Caco-2 (cell line): Measurements from ENCODE around the gene OTOS. TPM values are rescaled to one million over a fixed set of nuclear protein-coding genes. Genes with fewer than 3 reads are reported as not detected.

Source experiments
- BruUV-seq: library from RNA; stranded (reverse); fragments of 400-500 nt; replicated peaks from 2 replicates; lab custom pipeline; 2021; lab: Mats Ljungman, UMichigan
- CTCF ChIA-PET: fragments of 300-600 bp; sonication (Branson Sonifier 250); formaldehyde crosslinking; loops from one replicate; lab custom pipeline; 2022; ENCODE audit warnings: antibody characterized with exemption; lab: Charles Lee
- POLR2A ChIA-PET: fragments of 300-600 bp; sonication (Branson Sonifier 250); formaldehyde crosslinking; loops from one replicate; lab custom pipeline; 2022; ENCODE audit warnings: antibody characterized with exemption; lab: Charles Lee
- DNase-seq, 2 experiments: peaks; one replicate each; pipeline versions ENCODE4 v3.0.0 to v3.0.0-alpha.2; 2020 to 2022
- H3K27me3 ChIP-seq: replicated peaks from 2 replicates; pipeline ENCODE4 v1.6.0; 2011; ENCODE audit warnings: low read length; ENCODE audit not compliant: control insufficient read depth, insufficient read depth
- H3K36me3 ChIP-seq: 2 replicates; pipeline ENCODE4 v1.5.1; 2011; ENCODE audit warnings: low read length; ENCODE audit not compliant: control insufficient read depth, insufficient read depth
- H3K4me1 ChIP-seq: fragments of 250-450 bp; sonication (Bioruptor Pico); 2 replicates; pipeline ENCODE4 v1.5.1; 2020; ENCODE audit warnings: mild to moderate bottlenecking
- H3K4me3 ChIP-seq: 2 replicates; pipeline ENCODE4 v1.5.1; 2011; ENCODE audit warnings: low read depth, mild to moderate bottlenecking, control low read depth, low read length
- H3K9me3 ChIP-seq: fragments of 250-450 bp; sonication (Bioruptor Pico); 2 replicates; pipeline ENCODE4 v1.5.1; 2020; ENCODE audit warnings: mild to moderate bottlenecking, moderate library complexity
- H3K27ac Mint-ChIP-seq: one replicate; pipeline ENCODE4 v1.8.0; 2022; ENCODE audit warnings: mixed read lengths; ENCODE audit not compliant: unreplicated experiment
- H3K27me3 Mint-ChIP-seq: one replicate; pipeline ENCODE4 v1.8.0; 2022; ENCODE audit warnings: mixed read lengths; ENCODE audit not compliant: insufficient read depth, unreplicated experiment
- H3K36me3 Mint-ChIP-seq: one replicate; pipeline ENCODE4 v1.8.0; 2022; ENCODE audit warnings: mild to moderate bottlenecking, mixed read lengths; ENCODE audit not compliant: insufficient read depth, unreplicated experiment
- H3K4me1 Mint-ChIP-seq: one replicate; pipeline ENCODE4 v1.8.0; 2022; ENCODE audit warnings: low read depth, mixed read lengths; ENCODE audit not compliant: unreplicated experiment
- H3K4me3 Mint-ChIP-seq: one replicate; pipeline ENCODE4 v1.8.0; 2022; ENCODE audit warnings: mild to moderate bottlenecking, moderate library complexity, mixed read lengths; ENCODE audit not compliant: unreplicated experiment
- H3K9me3 Mint-ChIP-seq: one replicate; pipeline ENCODE4 v1.8.0; 2022; ENCODE audit warnings: mixed read lengths; ENCODE audit not compliant: unreplicated experiment
- CTCF ChIP-seq, 2 experiments: fragments of 200-600 bp in 1 of 2; IDR thresholded peaks; 1 replicate in 1 of 2; 2 replicates in 1 of 2; pipeline versions ENCODE4 v1.5.1 to v1.8.0; 2011 to 2022; ENCODE audit warnings: antibody characterized with exemption in 1 of 2, control low read depth in 1 of 2, inconsistent platforms in 1 of 2, low read depth in 1 of 2, low read length in 1 of 2, mild to moderate bottlenecking in 1 of 2, moderate library complexity in 1 of 2; ENCODE audit not compliant: insufficient read depth in 1 of 2, severe bottlenecking in 1 of 2, unreplicated experiment in 1 of 2
- intact Hi-C: fragments of 100-400 bp; cut with micrococcal nuclease; formaldehyde crosslinking; loops from one replicate; pipeline ENCODE4 v1.10.0; 2022; ENCODE audit not compliant: unreplicated experiment
- total RNA-seq: library from RNA; stranded (reverse); gene quantifications from 2 replicates; pipeline ENCODE4 v1.2.3, GENCODE V29; 2022

Gene OTOS
- total RNA-seq, 1 experiment from 2014 or later: not detected

- Histone ChIP-seq H3K9me3 (no peaks in the 10 kb centered on the region), H3K27me3 (no peaks in the 10 kb centered on the region; the same call in 1 of the 2 replicates), H3K4me1 (0 out of 2 replicates have a peak, but pooled peaks cover 4% of the 10 kb centered on the region), H3K36me3 (no peaks in the 10 kb centered on the region), H3K4me3 (no peak overlapping the region)
- H3K27me3 Mint-ChIP-seq: peaks cover 3% of the 10 kb centered on the region
- no peaks in the 10 kb centered on the region for H3K4me1 Mint-ChIP-seq
- H3K36me3 Mint-ChIP-seq: peaks cover 5% of the 10 kb centered on the region
- ChIA-PET POLR2A (no interaction called here), CTCF (interaction anchor here (1.8 kb wide), 1 partner anchor 80 kb away, joined by 4 read pairs; no protein-coding TSS in a partner anchor)
- no peak overlapping the region for H3K4me3 Mint-ChIP-seq
- no peaks in the 10 kb centered on the region for H3K9me3 Mint-ChIP-seq
- no peak for TF ChIP-seq CTCF (IDR thresholded peaks at IDR 0.05; ENCODE audit: insufficient read depth in 1 of 2, low read depth in 1 of 2, low read length in 1 of 2, severe bottlenecking in 1 of 2, unreplicated experiment in 1 of 2)
- intact Hi-C loops: no loop called here
- H3K27ac Mint-ChIP-seq: no peak overlapping the region
- no TSS peak for BruUV-seq
- DNase-seq: no peak
These were observed 462 bp upstream of the OTOS start for GRCh38 chr2:240140920-240141319.

DNA sequence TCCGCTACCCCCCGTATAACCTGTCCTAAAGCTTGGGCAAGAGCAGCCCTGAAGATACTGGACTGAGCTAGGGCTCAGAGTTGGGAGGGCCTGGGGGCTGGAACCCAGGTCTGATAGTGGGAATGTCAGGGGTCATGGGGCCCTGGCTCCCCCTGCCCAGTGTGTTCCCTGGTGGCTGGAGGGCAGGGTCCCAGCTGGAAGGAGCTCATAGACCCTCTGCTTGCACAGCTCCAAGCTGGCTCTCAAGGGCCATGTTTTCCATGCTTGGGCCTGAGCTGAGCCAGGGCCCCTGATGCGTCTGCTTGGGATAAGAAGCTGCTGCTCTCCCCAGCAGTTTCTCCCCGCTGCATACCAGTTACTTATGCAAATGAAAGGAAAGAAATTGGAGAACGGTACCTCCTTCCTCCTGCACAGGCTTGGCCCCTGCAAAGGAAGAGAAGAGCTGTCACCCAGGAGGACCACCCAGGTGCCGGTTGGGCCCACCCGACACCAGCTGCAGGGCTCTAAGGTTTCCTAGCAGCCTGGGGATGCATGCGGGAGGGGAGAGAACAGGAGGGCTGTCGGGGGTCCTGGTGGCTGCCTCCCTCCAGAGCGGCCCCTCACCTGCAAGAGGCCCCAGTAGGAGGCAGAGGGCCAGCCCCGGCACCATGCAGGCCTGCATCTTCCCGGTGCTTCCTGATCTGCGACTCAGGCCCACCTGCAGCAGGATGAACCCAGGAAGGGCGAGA is 628 bp downstream of the OTOS start:
- Mint-ChIP-seq H3K4me1 (no peaks in the 10 kb centered on the region), H3K27me3 (peaks cover 3% of the 10 kb centered on the region), H3K36me3 (peaks cover 5% of the 10 kb centered on the region), H3K4me3 (no peak overlapping the region), H3K9me3 (no peaks in the 10 kb centered on the region), H3K27ac (no peak overlapping the region)
- 0 out of 2 replicates have a peak, but pooled peaks cover 4% of the 10 kb centered on the region for H3K4me1 ChIP-seq
- no peak for DNase-seq
- POLR2A ChIA-PET: no interaction called here
- TF ChIP-seq CTCF (IDR thresholded peaks at IDR 0.05; ENCODE audit: insufficient read depth in 1 of 2, low read depth in 1 of 2, low read length in 1 of 2, severe bottlenecking in 1 of 2, unreplicated experiment in 1 of 2): no peak
- H3K27me3 ChIP-seq: no peaks in the 10 kb centered on the region; the same call in 1 of the 2 replicates
- CTCF ChIA-PET: interaction anchor here (0.6 to 1.8 kb wide), 3 partner anchors 11 to 81 kb away, joined by 3 to 4 read pairs (median 4); no protein-coding TSS in a partner anchor
- H3K4me3 ChIP-seq: no peak overlapping the region
- H3K36me3 ChIP-seq: no peaks in the 10 kb centered on the region
- intact Hi-C loops: no loop called here
- no peaks in the 10 kb centered on the region for H3K9me3 ChIP-seq
- no TSS peak for BruUV-seq

GRCh38 chr2:240139011-240139441 is 1.4 kb downstream of the OTOS start:
- Histone ChIP-seq H3K36me3 (no peaks in the 10 kb centered on the region), H3K9me3 (no peaks in the 10 kb centered on the region), H3K27me3 (no peaks in the 10 kb centered on the region; the same call in 1 of the 2 replicates), H3K4me3 (no peak overlapping the region), H3K4me1 (0 out of 2 replicates have a peak, but pooled peaks cover 4% of the 10 kb centered on the region)
- no peak for DNase-seq
- POLR2A ChIA-PET: no interaction called here
- Mint-ChIP-seq H3K27ac (no peak overlapping the region), H3K4me3 (no peak overlapping the region), H3K4me1 (no peaks in the 10 kb centered on the region), H3K36me3 (peaks cover 5% of the 10 kb centered on the region), H3K27me3 (peaks cover 3% of the 10 kb centered on the region), H3K9me3 (no peaks in the 10 kb centered on the region)
- intact Hi-C loops: no loop called here
- TF ChIP-seq CTCF (IDR thresholded peaks at IDR 0.05; ENCODE audit: insufficient read depth in 1 of 2, low read depth in 1 of 2, low read length in 1 of 2, severe bottlenecking in 1 of 2, unreplicated experiment in 1 of 2): no peak
- CTCF ChIA-PET: interaction anchor here (1.8 kb wide), 1 partner anchor 78 kb away, joined by 4 read pairs; no protein-coding TSS in a partner anchor
- no TSS peak for BruUV-seq
